ENCODE data around the gene RBP5.

The RBP5 gene

GRCh38 chr12:7142809-7143465 lies 14.2 kb upstream of the RBP5 start:
- H3K36me3 ChIP-seq (ENCODE audit: control insufficient read depth in 2 of 2, insufficient read depth in 1 of 2, low read length in 2 of 2) = peaks cover 3 to 63% of the 10 kb centered on the region in 2 experiments; a peak in 2 of 3 replicates
- CTCF ChIA-PET = interaction anchor here (0.5 to 3.7 kb wide), 14 partner anchors 10 to 773 kb away, joined by 3 to 35 read pairs (median 6); partner anchors contain the start of gene PEX5
- POLR2A ChIA-PET = no interaction called here
- no peak for TF ChIP-seq ZNF560 (tag by site-specific recombination; IDR thresholded peaks at IDR 0.05; ENCODE audit: borderline replicate concordance)
- no peak for TF ChIP-seq ZFP37 (tag by site-specific recombination; IDR thresholded peaks at IDR 0.05)
- TF ChIP-seq PRDM4 (tag by site-specific recombination; IDR thresholded peaks at IDR 0.05) = no peak
- no peak for TF ChIP-seq OVOL3 (tag by site-specific recombination; IDR thresholded peaks at IDR 0.05)
- no peak for TF ChIP-seq ZNF571 (tag by site-specific recombination; IDR thresholded peaks at IDR 0.05)
- no peak for TF ChIP-seq ZNF416 (tag by site-specific recombination; IDR thresholded peaks at IDR 0.05)
- no peak for TF ChIP-seq ZBTB48 (tag by site-specific recombination; IDR thresholded peaks at IDR 0.05)
- TF ChIP-seq ZNF223 (tag by site-specific recombination; IDR thresholded peaks at IDR 0.05) = no peak
- TF ChIP-seq ZBTB1 (tag by site-specific recombination; IDR thresholded peaks at IDR 0.05) = no peak
- TF ChIP-seq ZBTB21 (tag by site-specific recombination; IDR thresholded peaks at IDR 0.05) = no peak
- no peak for TF ChIP-seq ZNF792 (tag by site-specific recombination; IDR thresholded peaks at IDR 0.05)
- no peak overlapping the region for H3K4me3 ChIP-seq (ENCODE audit: low read depth, low read length)
- no peaks in the 10 kb centered on the region for H3K4me1 ChIP-seq (ENCODE audit: control insufficient read depth, insufficient read depth, low read length)
- no peak overlapping the region for H3K27ac ChIP-seq (ENCODE audit: extremely low read depth, low read depth, low read length)
- H3K9me3 ChIP-seq (ENCODE audit: control insufficient read depth, insufficient read depth, low read depth, low read length) = no peaks in the 10 kb centered on the region

- no peak overlapping the region for H3K27ac ChIP-seq (ENCODE audit: extremely low read depth, low read depth, low read length)
- CTCF ChIA-PET = interaction anchor here (0.5 to 3.7 kb wide), 16 partner anchors 11 to 1586 kb away, joined by 3 to 27 read pairs (median 4); partner anchors contain the start of gene PEX5
- H3K4me1 ChIP-seq (ENCODE audit: control insufficient read depth, insufficient read depth, low read length) = no peaks in the 10 kb centered on the region
- POLR2A ChIA-PET = no interaction called here
- TF ChIP-seq EGR2 (tag by site-specific recombination; IDR thresholded peaks at IDR 0.05; ENCODE audit: low read depth) = no peak
- TF ChIP-seq ZNF654 (tag by site-specific recombination; IDR thresholded peaks at IDR 0.05; ENCODE audit: low read depth) = 0 out of 2 replicates have a peak, but pooled peaks have one; percentile 7
- TF ChIP-seq ZNF530 (tag by site-specific recombination; IDR thresholded peaks at IDR 0.05; ENCODE audit: low read depth) = peak; percentile 70; the same call in 1 of the 2 replicates
- H3K36me3 ChIP-seq (ENCODE audit: control insufficient read depth in 2 of 2, insufficient read depth in 1 of 2, low read length in 2 of 2) = peaks cover 0 to 71% of the 10 kb centered on the region in 2 experiments; a peak in 2 of 3 replicates
- H3K9me3 ChIP-seq (ENCODE audit: control insufficient read depth, insufficient read depth, low read depth, low read length) = no peaks in the 10 kb centered on the region
- H3K4me3 ChIP-seq (ENCODE audit: low read depth, low read length) = no peak overlapping the region
These were observed 13.5 kb upstream of the RBP5 start for GRCh38 chr12:7142056-7142644.

- CTCF ChIA-PET = interaction anchor here (0.5 to 3.7 kb wide), 18 partner anchors 12 to 1587 kb away, joined by 3 to 27 read pairs (median 4); partner anchors contain the start of gene PEX5
- Histone ChIP-seq H3K4me1 (ENCODE audit: control insufficient read depth, insufficient read depth, low read length) (no peaks in the 10 kb centered on the region), H3K27ac (ENCODE audit: extremely low read depth, low read depth, low read length) (no peak overlapping the region), H3K9me3 (ENCODE audit: control insufficient read depth, insufficient read depth, low read depth, low read length) (no peaks in the 10 kb centered on the region), H3K4me3 (ENCODE audit: low read depth, low read length) (no peak overlapping the region), H3K36me3 (ENCODE audit: control insufficient read depth in 2 of 2, insufficient read depth in 1 of 2, low read length in 2 of 2) (peaks cover 0 to 72% of the 10 kb centered on the region in 2 experiments; a peak in 2 of 3 replicates)
- POLR2A ChIA-PET = no interaction called here
- TF ChIP-seq, protein P1, sequence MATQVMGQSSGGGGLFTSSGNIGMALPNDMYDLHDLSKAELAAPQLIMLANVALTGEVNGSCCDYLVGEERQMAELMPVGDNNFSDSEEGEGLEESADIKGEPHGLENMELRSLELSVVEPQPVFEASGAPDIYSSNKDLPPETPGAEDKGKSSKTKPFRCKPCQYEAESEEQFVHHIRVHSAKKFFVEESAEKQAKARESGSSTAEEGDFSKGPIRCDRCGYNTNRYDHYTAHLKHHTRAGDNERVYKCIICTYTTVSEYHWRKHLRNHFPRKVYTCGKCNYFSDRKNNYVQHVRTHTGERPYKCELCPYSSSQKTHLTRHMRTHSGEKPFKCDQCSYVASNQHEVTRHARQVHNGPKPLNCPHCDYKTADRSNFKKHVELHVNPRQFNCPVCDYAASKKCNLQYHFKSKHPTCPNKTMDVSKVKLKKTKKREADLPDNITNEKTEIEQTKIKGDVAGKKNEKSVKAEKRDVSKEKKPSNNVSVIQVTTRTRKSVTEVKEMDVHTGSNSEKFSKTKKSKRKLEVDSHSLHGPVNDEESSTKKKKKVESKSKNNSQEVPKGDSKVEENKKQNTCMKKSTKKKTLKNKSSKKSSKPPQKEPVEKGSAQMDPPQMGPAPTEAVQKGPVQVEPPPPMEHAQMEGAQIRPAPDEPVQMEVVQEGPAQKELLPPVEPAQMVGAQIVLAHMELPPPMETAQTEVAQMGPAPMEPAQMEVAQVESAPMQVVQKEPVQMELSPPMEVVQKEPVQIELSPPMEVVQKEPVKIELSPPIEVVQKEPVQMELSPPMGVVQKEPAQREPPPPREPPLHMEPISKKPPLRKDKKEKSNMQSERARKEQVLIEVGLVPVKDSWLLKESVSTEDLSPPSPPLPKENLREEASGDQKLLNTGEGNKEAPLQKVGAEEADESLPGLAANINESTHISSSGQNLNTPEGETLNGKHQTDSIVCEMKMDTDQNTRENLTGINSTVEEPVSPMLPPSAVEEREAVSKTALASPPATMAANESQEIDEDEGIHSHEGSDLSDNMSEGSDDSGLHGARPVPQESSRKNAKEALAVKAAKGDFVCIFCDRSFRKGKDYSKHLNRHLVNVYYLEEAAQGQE (tag by site-specific recombination; IDR thresholded peaks at IDR 0.05) = no peak
- TF ChIP-seq HOXD13 (CRISPR knock-in tag; IDR thresholded peaks at IDR 0.05; ENCODE audit: borderline replicate concordance) = no peak
- TF ChIP-seq, protein P2, sequence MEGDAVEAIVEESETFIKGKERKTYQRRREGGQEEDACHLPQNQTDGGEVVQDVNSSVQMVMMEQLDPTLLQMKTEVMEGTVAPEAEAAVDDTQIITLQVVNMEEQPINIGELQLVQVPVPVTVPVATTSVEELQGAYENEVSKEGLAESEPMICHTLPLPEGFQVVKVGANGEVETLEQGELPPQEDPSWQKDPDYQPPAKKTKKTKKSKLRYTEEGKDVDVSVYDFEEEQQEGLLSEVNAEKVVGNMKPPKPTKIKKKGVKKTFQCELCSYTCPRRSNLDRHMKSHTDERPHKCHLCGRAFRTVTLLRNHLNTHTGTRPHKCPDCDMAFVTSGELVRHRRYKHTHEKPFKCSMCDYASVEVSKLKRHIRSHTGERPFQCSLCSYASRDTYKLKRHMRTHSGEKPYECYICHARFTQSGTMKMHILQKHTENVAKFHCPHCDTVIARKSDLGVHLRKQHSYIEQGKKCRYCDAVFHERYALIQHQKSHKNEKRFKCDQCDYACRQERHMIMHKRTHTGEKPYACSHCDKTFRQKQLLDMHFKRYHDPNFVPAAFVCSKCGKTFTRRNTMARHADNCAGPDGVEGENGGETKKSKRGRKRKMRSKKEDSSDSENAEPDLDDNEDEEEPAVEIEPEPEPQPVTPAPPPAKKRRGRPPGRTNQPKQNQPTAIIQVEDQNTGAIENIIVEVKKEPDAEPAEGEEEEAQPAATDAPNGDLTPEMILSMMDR (tag by site-specific recombination; IDR thresholded peaks at IDR 0.05) = no peak
- TF ChIP-seq ZNF664 (tag by site-specific recombination; IDR thresholded peaks at IDR 0.05) = no peak
- TF ChIP-seq ZNF174 (tag by site-specific recombination; IDR thresholded peaks at IDR 0.05) = no peak
- TF ChIP-seq ZNF610 (tag by site-specific recombination; IDR thresholded peaks at IDR 0.05; ENCODE audit: borderline replicate concordance) = no peak
- TF ChIP-seq SCRT1 (tag by site-specific recombination; IDR thresholded peaks at IDR 0.05; ENCODE audit: borderline replicate concordance) = no peak
- no peak for TF ChIP-seq ZNF560 (tag by site-specific recombination; IDR thresholded peaks at IDR 0.05; ENCODE audit: borderline replicate concordance)
- no peak for TF ChIP-seq ZNF473 (tag by site-specific recombination; IDR thresholded peaks at IDR 0.05)
- no peak for TF ChIP-seq ZNF221 (tag by site-specific recombination; IDR thresholded peaks at IDR 0.05; ENCODE audit: borderline replicate concordance)
These were observed 12.8 kb upstream of the RBP5 start for GRCh38 chr12:7141351-7142005.
